ENCODE results near the gene TPRN. TPM values are rescaled to one million over a fixed set of nuclear protein-coding genes. Genes with fewer than 3 reads are reported as not detected.

The TPRN gene
- total and polyA plus RNA-seq, 9 donors: 0.68 to 18.4 (median 15.2) TPM

GRCh38 chr9:137165250-137165836, 35.2 kb downstream of the TPRN start:
- Histone ChIP-seq H3K27me3 (peaks cover 28% of the 10 kb centered on the region), H3K36me3 (no peaks in the 10 kb centered on the region), H3K27ac (no peak overlapping the region), H3K9me3 (no peaks in the 10 kb centered on the region), H3K4me3 (no peak overlapping the region), H3K4me1 (ENCODE audit: insufficient read depth) (peaks cover 17% of the 10 kb centered on the region)
- intact Hi-C loops (cut with DNase I): no loop called here
- 71 to 78% (median 73%) methylated on average over 32 of the region's 32 CpGs for WGBS, 3 donors
- DNase-seq: no peak
- TF ChIP-seq EP300 (IDR thresholded peaks at IDR 0.05): no peak
- TF ChIP-seq CTCF (IDR thresholded peaks at IDR 0.05): no peak
- TF ChIP-seq POLR2A (IDR thresholded peaks at IDR 0.05): no peak

DNA sequence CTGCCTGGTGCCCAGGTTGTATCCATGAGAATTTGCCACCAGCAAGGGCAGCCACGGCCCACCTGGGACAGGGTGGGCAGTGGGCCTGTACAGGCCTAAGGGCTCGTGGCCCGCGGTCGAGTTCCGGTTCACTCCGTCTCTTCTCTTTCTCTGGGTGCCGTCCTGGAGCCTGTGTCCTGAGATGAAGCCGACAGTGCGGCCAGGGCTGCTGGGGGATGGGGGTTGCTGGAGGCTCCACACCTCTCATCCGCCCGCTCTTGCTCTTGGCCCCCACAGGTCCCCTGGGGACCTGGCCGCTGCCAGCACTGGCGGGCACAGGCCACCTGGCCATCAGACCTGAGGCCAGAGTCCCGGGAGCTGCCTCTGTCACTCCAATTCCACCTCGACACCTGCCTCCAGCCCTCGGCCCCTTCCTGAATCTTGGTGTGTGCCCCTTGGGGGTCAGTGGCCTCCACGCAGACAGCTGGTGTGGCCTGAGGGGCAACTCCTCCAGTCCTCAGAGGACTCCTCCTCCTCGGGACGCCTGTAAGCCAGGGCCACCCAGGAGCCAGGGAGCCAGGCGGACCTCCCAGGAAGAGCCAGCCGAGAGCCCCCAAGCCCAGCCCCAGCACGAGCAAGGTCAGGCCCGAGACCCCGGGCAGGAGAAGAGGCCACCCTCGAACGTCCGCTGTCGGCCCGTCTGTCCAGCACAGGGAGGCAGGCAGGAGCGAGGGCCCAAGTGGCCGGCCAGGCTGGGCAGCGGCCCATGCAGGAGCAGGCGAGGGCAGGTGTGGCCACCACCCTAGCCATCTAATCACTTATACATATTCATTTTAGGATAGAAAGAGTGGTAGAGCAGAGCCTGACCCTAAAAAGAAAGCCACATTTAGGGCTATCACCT, 35.9 kb downstream of the TPRN start:
- no peak for TF ChIP-seq POLR2A (IDR thresholded peaks at IDR 0.05)
- no peak for TF ChIP-seq EP300 (IDR thresholded peaks at IDR 0.05)
- no peak for TF ChIP-seq CTCF (IDR thresholded peaks at IDR 0.05)
- no peak overlapping the region for H3K27ac ChIP-seq
- peaks cover 28% of the 10 kb centered on the region for H3K27me3 ChIP-seq
- H3K9me3 ChIP-seq: no peaks in the 10 kb centered on the region
- no peak for DNase-seq
- intact Hi-C loops (cut with DNase I): no loop called here
- 50 to 64% (median 55%) methylated on average over 34 of the region's 34 CpGs for WGBS, 3 donors
- no peak overlapping the region for H3K4me3 ChIP-seq
- peaks cover 16% of the 10 kb centered on the region for H3K4me1 ChIP-seq (ENCODE audit: insufficient read depth)
- H3K36me3 ChIP-seq: no peaks in the 10 kb centered on the region

GRCh38 chr9:137163805-137164204, 36.7 kb downstream of the TPRN start:
- no peak overlapping the region for H3K27ac ChIP-seq
- peaks cover 10% of the 10 kb centered on the region for H3K4me1 ChIP-seq (ENCODE audit: insufficient read depth)
- H3K4me3 ChIP-seq: no peak overlapping the region
- intact Hi-C loops (cut with DNase I): no loop called here
- peaks cover 25% of the 10 kb centered on the region for H3K27me3 ChIP-seq
- no peaks in the 10 kb centered on the region for H3K36me3 ChIP-seq
- no peaks in the 10 kb centered on the region for H3K9me3 ChIP-seq
- 75 to 86% (median 84%) methylated on average over 21 to 22 of the region's 22 CpGs for WGBS, 3 donors
- TF ChIP-seq EP300 (IDR thresholded peaks at IDR 0.05) (no peak), CTCF (IDR thresholded peaks at IDR 0.05) (no peak), POLR2A (IDR thresholded peaks at IDR 0.05) (no peak)
- no peak for DNase-seq

DNA sequence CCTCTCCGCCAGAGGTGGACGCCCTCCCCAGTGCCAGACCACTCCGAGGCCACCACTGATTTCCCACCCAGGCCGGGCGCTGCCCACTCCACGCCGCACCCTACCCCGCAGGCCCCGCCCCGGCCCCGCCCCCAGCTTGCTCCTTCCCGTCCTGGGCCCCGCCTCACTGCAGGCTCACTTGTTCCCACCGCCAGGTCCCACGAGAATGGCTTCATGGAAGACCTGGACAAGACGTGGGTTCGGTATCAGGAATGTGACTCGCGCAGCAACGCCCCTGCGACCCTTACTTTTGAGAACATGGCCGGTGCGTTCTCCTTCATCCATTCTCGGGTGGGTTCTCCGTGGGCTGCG, 37.2 kb downstream of the TPRN start:
- WGBS, 3 donors: 17 to 29% (median 27%) methylated on average over 19 to 26 of the region's 26 CpGs
- Histone ChIP-seq H3K4me1 (ENCODE audit: insufficient read depth) (peaks cover 7% of the 10 kb centered on the region), H3K27me3 (peaks cover 25% of the 10 kb centered on the region), H3K4me3 (no peak overlapping the region), H3K27ac (no peak overlapping the region), H3K36me3 (no peaks in the 10 kb centered on the region), H3K9me3 (no peaks in the 10 kb centered on the region)
- intact Hi-C loops (cut with DNase I): no loop called here
- DNase-seq: no peak
- no peak for TF ChIP-seq CTCF (IDR thresholded peaks at IDR 0.05)
- no peak for TF ChIP-seq EP300 (IDR thresholded peaks at IDR 0.05)
- no peak for TF ChIP-seq POLR2A (IDR thresholded peaks at IDR 0.05)
